Pancreas (tissue), 10 donors: ENCODE results near the gene BAZ1A. TPM values are rescaled to one million over a fixed set of nuclear protein-coding genes. Genes with fewer than 3 reads are reported as not detected.

Source experiments
- ATAC-seq, 4 donors: fragments of 200-7000 bp; cut with Tn5 transposase; one replicate each; pipeline versions ENCODE4 v1.8.0 to v1.9.1; 2020; ENCODE audit warnings: mild to moderate bottlenecking in 4 of 4, moderate library complexity in 4 of 4
- DNase-seq, 6 donors: peaks; one replicate each; pipeline ENCODE4 v3.0.0-alpha.2; 2020
- FAIRE-seq: peaks from 2 replicates; lab custom pipeline; 2012; peaks lifted over from hg19 to GRCh38; lab: Jason Lieb, UNC
- H3K27ac ChIP-seq, 4 donors: fragments of 200-600 bp; sonication (generic); 1 replicate in 3 of 4; 2 replicates in 1 of 4; pipeline versions ENCODE4 v1.5.0 to v1.8.0; 2020
- H3K27me3 ChIP-seq, 4 donors: fragments of 200-600 bp; one replicate each; pipeline ENCODE4 v1.8.0; 2021
- H3K36me3 ChIP-seq, 3 donors: fragments of 200-600 bp; sonication (generic) in 1 of 3; one replicate each; pipeline versions ENCODE4 v1.5.0 to v1.8.0; 2020 to 2021
- H3K4me1 ChIP-seq, 3 donors: fragments of 200-600 bp; one replicate each; pipeline ENCODE4 v1.8.0; 2021
- H3K4me3 ChIP-seq, 4 donors: fragments of 200-600 bp; sonication (generic) in 2 of 4; one replicate each; pipeline versions ENCODE4 v1.5.0 to v1.8.0; 2020 to 2021
- H3K9me3 ChIP-seq, 4 donors: fragments of 200-600 bp; one replicate each; pipeline ENCODE4 v1.8.0; 2021
- CTCF ChIP-seq, 4 donors: fragments of 200-600 bp; sonication (generic) in 3 of 4; IDR thresholded peaks; one replicate each; pipeline versions ENCODE4 v1.5.0 to v1.8.0; 2021; ENCODE audit warnings: antibody characterized with exemption in 4 of 4
- WGBS, 2 donors: extraction: QIAGEN DNeasy Blood & Tissue Kit; methylation state at CpG; one replicate each; pipeline ENCODE4 v1.1.7; 2013; 5-methylcytosine and 5-hydroxymethylcytosine counted together
- intact Hi-C, 3 donors: fragments of 100-400 bp; cut with DNase I; formaldehyde crosslinking; loops; one replicate each; pipeline versions ENCODE4 v1.11.1 to v1.14.2; 2022
- polyA plus RNA-seq, 2 donors: library from polyadenylated mRNA; stranded (reverse); fragments of 200-250 nt; gene quantifications; one replicate each; pipeline ENCODE4 v1.2.3, GENCODE V29; 2013
- total RNA-seq, 6 donors: library from RNA; stranded (reverse); fragmentation: NEBNext Ultra II Directional in 4 of 6; extraction: Animal tissue kit (Norgen Biotek cat#: 25700) in 4 of 6; gene quantifications; one replicate each; pipeline versions ENCODE4 v1.2.1 to v1.2.4, GENCODE V29; 2021 to 2023
- donor health status: healthy with polysubstance abuse.
- donor health status: DM: no; HTN: no; CAD: no; lungs with moderate emphysema.
- donor health status: DM: no; HTN: no; CAD: no.
- donor health status: control.
- donor health status: control.
- donor health status: Bipolar disorder and iron deficiency.
- donor health status: DM: yes; HTN: yes; CAD: no.
- donor health status: DM: no; HTN: no; CAD: no.
- donor health status: DM: no; HTN: no; CAD: no.
- donor health status: DM: yes; HTN: yes; CAD: no.

BAZ1A gene
- total and polyA plus RNA-seq, 8 donors, result 5.6 to 12.1 (median 7.2) TPM

DNA sequence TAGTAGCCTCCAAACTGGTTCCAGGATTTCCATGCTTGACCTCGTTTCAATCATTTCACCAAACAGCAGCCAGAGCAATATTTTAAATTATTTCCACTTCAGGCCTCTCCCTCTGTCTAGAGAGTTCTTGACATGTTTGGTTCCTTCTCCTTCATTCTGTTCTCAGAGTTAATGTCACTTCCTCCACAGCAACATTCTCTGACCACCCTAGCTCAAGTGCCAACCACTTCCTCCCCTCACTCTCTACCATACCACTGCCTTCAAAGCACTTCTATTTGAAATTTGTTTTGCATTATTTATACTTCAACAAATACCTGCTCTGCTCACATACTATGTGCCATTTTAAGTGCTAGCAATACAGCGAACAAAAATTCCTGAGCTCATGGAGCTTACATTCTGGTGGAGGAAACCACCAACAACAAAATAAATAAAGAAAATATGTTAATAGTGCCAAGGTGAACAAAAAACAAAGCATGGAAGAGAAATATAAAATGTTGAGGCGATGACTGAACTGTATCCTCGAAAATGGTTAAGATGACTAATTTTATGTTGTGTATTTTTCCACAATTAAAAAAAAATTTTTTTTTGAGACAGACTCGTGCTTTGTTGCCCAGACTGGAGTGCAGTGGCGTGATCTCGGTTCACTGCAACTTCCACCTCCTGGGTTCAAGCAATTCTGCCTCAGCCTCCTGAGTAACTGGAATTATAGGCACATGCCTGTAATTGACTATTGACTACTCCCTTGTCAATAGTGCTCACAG, 17.3 kb downstream of the BAZ1A start:
- no peaks in the 10 kb centered on the region for H3K4me1 ChIP-seq
- DNase-seq (no peak), ATAC-seq (peak in 1 of 4 donors; percentile 55), FAIRE-seq (no peak)
- no peak overlapping the region for H3K4me3 ChIP-seq
- no peak overlapping the region for H3K27ac ChIP-seq
- no peaks in the 10 kb centered on the region for H3K27me3 ChIP-seq
- no peak for TF ChIP-seq CTCF (IDR thresholded peaks at IDR 0.05)
- 82 to 91% methylated on average over 7 of the region's 7 CpGs for WGBS, 2 donors
- H3K9me3 ChIP-seq, result no peaks in the 10 kb centered on the region
- peaks cover 0 to 8% (median 0%) of the 10 kb centered on the region in 3 donors for H3K36me3 ChIP-seq
- intact Hi-C loops, result no loop called here

DNA sequence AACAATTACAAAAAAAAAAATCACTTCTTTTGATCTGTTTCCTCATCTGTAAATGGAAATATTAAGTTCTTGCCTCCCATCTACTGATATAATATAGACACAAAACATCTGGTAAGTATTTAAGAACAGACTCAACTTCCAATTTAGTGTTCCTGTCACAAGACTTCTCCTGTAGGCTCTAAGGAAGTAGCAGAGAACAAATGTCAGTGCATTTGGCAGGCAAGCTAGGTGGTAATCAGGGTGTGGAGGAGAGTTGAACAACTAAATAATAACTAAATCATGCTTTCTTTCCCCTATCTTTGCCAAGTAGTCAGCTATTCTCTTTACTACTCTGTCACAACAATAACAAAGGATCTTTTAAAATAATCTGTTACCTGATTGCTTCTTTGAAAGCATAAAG, 22.1 kb downstream of the BAZ1A start:
- H3K36me3 ChIP-seq, result peaks cover 0 to 8% (median 0%) of the 10 kb centered on the region in 3 donors
- H3K27ac ChIP-seq, result no peak overlapping the region
- no peaks in the 10 kb centered on the region for H3K27me3 ChIP-seq
- H3K4me3 ChIP-seq, result no peak overlapping the region
- H3K9me3 ChIP-seq, result no peaks in the 10 kb centered on the region
- DNase-seq (no peak), ATAC-seq (no peak), FAIRE-seq (no peak)
- no peaks in the 10 kb centered on the region for H3K4me1 ChIP-seq
- intact Hi-C loops, result no loop called here
- TF ChIP-seq CTCF (IDR thresholded peaks at IDR 0.05), result no peak

- TF ChIP-seq CTCF (IDR thresholded peaks at IDR 0.05), result no peak
- DNase-seq (no peak), FAIRE-seq (no peak), ATAC-seq (no peak)
- 78 to 82% methylated on average over 2 of the region's 2 CpGs for WGBS, 2 donors
- no peak overlapping the region for H3K27ac ChIP-seq
- no peak overlapping the region for H3K4me3 ChIP-seq
- intact Hi-C loops, result no loop called here
- no peaks in the 10 kb centered on the region for H3K9me3 ChIP-seq
- H3K36me3 ChIP-seq, result peaks cover 0 to 8% (median 0%) of the 10 kb centered on the region in 3 donors
- no peaks in the 10 kb centered on the region for H3K4me1 ChIP-seq
- H3K27me3 ChIP-seq, result no peaks in the 10 kb centered on the region
Observed at GRCh38 chr14:34851395-34851794, 23.8 kb downstream of the BAZ1A start.

DNA sequence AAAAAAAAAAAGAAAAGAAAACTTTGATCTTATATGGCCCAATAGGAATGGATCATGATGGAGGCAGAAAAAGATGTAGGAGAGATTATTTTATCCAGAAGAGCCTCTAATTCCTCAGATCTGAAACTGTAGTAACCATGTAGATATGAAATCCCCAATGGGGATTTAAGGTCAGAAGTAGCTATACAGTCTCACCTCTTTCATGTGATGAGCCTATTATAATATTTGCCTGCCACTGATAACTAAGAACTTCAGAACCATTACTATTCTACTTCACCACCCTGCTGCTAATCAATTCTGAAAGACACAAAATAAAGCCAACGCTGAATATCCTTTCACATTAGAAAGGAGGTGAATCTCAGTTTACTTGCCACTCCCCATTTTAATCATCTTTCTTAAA, 29.3 kb downstream of the BAZ1A start:
- Histone ChIP-seq H3K4me1 (peaks cover 0 to 6% (median 0%) of the 10 kb centered on the region in 3 donors), H3K36me3 (no peaks in the 10 kb centered on the region), H3K27ac (no peak overlapping the region), H3K4me3 (no peak overlapping the region), H3K27me3 (no peaks in the 10 kb centered on the region), H3K9me3 (no peaks in the 10 kb centered on the region)
- FAIRE-seq (no peak), DNase-seq (no peak), ATAC-seq (no peak)
- no peak for TF ChIP-seq CTCF (IDR thresholded peaks at IDR 0.05)
- intact Hi-C loops, result no loop called here
- 85 to 92% methylated on average over 1 of the region's 1 CpG for WGBS, 2 donors

DNA sequence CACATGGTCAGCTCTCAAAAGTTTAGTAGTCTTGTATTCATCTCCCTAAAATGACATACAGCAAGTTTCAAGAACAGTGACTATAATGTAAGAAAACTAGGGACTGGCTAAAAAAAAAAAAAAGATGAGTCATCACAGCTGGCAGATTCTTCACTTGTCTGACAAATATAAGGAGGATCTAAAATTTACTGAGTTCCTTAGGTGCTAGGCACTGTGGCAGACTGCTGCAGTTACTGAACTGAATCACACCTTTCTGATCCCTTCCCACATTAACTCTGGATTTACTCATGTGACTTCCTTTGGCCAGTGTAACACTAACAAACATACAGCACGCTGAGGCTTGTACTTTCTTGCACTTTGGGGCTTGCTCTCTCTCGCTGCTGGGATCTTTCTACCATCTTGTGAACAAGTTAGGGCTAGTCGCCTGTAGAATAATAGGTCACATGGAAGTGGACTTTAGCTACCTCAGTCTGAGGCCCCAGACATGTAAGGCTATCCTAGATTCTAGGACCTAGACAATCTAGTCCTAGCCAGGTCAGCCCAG, 32.1 kb downstream of the BAZ1A start:
- Histone ChIP-seq H3K9me3 (no peaks in the 10 kb centered on the region), H3K4me1 (peaks cover 0 to 6% (median 0%) of the 10 kb centered on the region in 3 donors), H3K27me3 (no peaks in the 10 kb centered on the region), H3K27ac (no peak overlapping the region), H3K36me3 (no peaks in the 10 kb centered on the region), H3K4me3 (no peak overlapping the region)
- no peak for DNase-seq
- peak in 3 of 4 donors; percentile 21 to 61 (median 26) for ATAC-seq
- WGBS, 2 donors, result 84 to 90% methylated on average over 3 of the region's 3 CpGs
- no peak for FAIRE-seq
- TF ChIP-seq CTCF (IDR thresholded peaks at IDR 0.05), result no peak
- intact Hi-C loops, result no loop called here
